Stimulated activated CD8-positive, alpha-beta memory T cell treated with anti-CD3 and anti-CD28 coated beads, Interleukin-12 subunit alpha, Interleukin-12 subunit beta, amount 100 ng/mL, for 24 hours (primary cell): ENCODE data around the gene EMILIN2.

Source experiments
- DNase-seq: peaks from one replicate; pipeline ENCODE4 v3.0.0-alpha.2; 2020; ENCODE audit errors: extremely low read depth

EMILIN2 gene

DNA sequence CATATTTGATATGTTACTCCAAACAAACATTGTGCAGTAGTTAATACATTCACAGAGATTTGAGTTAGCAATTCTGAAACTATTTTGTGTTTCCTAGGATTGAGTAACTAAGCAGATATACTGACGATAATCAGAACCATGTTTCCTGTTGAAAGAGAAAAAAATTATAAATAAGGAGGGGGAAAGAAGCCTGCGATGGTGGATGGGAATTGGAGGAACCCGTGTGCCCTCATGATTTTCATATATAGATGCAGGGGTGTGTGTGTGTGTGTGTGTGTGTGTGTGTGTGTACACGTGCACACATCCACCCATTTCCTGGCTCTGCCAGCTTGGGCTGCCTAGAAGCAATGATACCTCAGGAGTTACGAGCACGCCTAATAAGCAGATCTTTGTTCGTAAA lies 109.2 kb downstream of the EMILIN2 start:
- DNase-seq = no peak

- no peak for DNase-seq
These were observed 112.1 kb downstream of the EMILIN2 start for GRCh38 chr18:2958819-2959298.

- DNase-seq = no peak
These were observed 112.5 kb downstream of the EMILIN2 start for GRCh38 chr18:2959341-2959740.

DNA sequence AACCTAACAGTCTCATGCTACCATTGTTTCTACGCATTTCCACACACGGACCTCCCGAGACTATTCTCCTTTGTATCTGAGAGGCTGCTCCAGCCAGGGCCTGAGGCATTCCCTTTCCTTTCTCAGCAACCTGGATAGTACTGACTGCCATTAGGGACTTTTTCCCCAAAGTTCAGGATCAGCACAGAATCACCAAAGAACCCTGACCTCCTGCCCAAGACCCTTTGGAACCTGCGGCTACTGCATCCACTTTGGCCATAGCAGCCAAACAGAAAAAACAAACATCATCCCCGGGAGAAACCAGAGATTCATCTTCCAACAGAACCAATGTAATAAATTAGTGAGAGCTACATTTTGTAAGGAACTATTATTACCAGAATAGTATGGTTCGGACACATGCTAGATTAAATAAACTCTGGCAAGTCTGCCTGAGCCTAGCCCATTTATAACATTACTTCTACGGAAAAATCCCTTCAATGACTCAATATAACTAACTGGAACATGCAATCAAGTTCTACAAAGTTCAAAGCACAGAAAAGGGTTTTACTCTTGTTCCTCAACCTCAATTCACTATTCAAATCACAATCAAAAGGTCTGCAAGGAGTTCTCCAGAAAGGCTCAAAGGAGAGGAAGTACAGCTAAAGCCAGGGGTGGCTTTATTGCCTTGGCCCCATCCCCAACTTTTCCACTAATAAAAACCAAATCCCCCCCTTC lies 114.3 kb downstream of the EMILIN2 start:
- DNase-seq = no peak

DNA sequence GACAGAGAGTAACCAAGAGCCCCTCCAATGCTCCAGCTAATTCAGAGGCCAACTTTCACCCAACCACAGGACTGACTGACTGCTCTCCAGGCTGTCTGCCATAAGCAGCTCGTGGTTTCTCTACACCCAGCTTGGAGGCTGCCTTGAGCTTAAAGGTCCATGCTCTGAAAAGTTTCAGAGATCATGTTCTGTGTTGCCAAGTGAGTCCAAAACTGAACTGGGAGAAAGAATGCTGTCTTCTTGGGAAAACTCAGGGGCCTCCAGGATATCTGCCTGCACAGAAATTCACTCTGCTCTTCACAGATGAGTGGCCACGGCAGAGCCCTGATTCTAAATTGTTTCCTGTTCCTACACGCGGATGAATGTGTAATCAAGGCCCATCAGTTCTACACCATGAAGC lies 115.0 kb downstream of the EMILIN2 start:
- no peak for DNase-seq

DNA sequence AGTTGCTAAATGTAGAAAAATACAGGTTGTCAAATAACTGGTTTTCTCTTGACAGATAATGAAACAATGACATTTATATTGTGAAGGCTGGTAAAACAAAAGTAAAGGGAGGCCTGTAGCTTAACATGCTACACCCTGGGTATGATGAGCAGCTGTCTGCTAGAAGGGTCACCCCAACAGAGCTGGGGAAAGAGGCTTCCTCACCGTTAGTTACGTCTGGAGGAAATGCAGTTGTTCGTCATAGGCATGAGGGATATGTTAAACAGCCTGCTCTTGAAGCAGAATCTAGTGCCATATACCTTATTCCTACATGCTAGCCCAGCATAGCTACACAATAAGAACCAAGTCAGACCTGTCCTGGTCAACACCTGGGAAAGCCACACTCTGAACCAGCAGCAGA lies 116.2 kb downstream of the EMILIN2 start:
- no peak for DNase-seq

DNA sequence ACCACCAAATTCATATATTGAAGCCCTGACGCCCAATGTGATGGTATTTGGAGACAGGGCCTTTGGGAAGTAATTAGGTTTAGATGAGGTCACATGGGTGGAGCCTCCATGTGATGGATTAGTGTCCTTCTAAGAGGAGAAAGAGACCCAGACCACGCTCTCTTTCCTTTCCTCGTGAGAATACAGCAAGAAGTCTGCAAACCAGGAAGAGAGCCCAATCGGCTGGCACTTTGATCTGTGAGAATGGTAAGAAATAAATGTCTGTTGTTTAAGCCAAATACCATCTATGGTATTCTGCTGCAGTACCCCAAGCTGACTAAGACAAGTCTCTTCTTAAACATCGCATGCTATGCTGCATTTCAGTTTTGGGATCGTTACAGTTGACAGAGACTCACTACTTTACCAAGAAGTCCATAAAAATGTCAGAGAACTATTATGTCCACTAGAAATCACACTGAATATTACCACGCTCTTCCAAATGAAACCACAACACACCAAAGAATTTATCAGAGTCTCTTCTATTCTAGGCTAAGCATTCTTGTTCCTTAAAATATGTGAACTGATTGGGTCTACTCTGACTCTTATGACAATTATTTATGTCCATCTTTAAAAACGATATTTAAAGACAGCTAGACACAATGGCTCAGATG lies 117.7 kb downstream of the EMILIN2 start:
- DNase-seq = no peak
